NCI-H82 treated with DMSO at 0.1 percent for 48 hours (cell line): ENCODE measurements around the gene LRRFIP1.

Experiments
- DNase-seq: peaks from one replicate; lab custom pipeline; 2025; ENCODE audit not compliant: unreplicated experiment; lab: John Stamatoyannopoulos, UW

The LRRFIP1 gene

GRCh38 chr2:237616734-237617586 is 10.4 kb upstream of the LRRFIP1 start:
- peak; percentile 78 for DNase-seq

GRCh38 chr2:237617587-237617982 is 9.8 kb upstream of the LRRFIP1 start:
- DNase-seq: no peak

- DNase-seq: no peak
Measured at GRCh38 chr2:237618449-237618848, 8.9 kb upstream of the LRRFIP1 start.

GRCh38 chr2:237623428-237624403 is 3.7 kb upstream of the LRRFIP1 start:
- no peak for DNase-seq

GRCh38 chr2:237624565-237624964 is 2.8 kb upstream of the LRRFIP1 start:
- DNase-seq: no peak

- no peak for DNase-seq
Measured at GRCh38 chr2:237625216-237625705, 2.1 kb upstream of the LRRFIP1 start.

- no peak for DNase-seq
Measured at GRCh38 chr2:237625777-237626176, 1.6 kb upstream of the LRRFIP1 start.

GRCh38 chr2:237626813-237627440 is 460 bp upstream of the LRRFIP1 start:
- DNase-seq: no peak

GRCh38 chr2:237628247-237629187 is 1.1 kb downstream of the LRRFIP1 start:
- DNase-seq: no peak

GRCh38 chr2:237629188-237629534 is 1.8 kb downstream of the LRRFIP1 start:
- no peak for DNase-seq

- no peak for DNase-seq
Measured at GRCh38 chr2:237629739-237630138, 2.4 kb downstream of the LRRFIP1 start.

- no peak for DNase-seq
Measured at GRCh38 chr2:237630216-237631000, 3.0 kb downstream of the LRRFIP1 start.

- DNase-seq: no peak
Measured at GRCh38 chr2:237631007-237631785, 3.8 kb downstream of the LRRFIP1 start.

GRCh38 chr2:237631801-237632585 is 4.6 kb downstream of the LRRFIP1 start:
- DNase-seq: no peak

- no peak for DNase-seq
Measured at GRCh38 chr2:237633061-237633561, 5.7 kb downstream of the LRRFIP1 start.

- DNase-seq: no peak
Measured at GRCh38 chr2:237636578-237636977, 9.2 kb downstream of the LRRFIP1 start.

GRCh38 chr2:237637429-237638135 is 10.2 kb downstream of the LRRFIP1 start:
- no peak for DNase-seq
